Dedifferentiated amniotic fluid mesenchymal stem cell (primary cell): ENCODE data around the gene PRF1.
"Not testable (repeated sequence)": the region's sequence is repeated elsewhere in the genome, so short reads cannot be mapped to it uniquely, and the experiment has no call there.

Experiments used
- DNase-seq: peaks from one replicate; pipeline ENCODE4 v3.0.0-alpha.2; 2016; ENCODE audit errors: extremely low spot score

The PRF1 gene

DNA sequence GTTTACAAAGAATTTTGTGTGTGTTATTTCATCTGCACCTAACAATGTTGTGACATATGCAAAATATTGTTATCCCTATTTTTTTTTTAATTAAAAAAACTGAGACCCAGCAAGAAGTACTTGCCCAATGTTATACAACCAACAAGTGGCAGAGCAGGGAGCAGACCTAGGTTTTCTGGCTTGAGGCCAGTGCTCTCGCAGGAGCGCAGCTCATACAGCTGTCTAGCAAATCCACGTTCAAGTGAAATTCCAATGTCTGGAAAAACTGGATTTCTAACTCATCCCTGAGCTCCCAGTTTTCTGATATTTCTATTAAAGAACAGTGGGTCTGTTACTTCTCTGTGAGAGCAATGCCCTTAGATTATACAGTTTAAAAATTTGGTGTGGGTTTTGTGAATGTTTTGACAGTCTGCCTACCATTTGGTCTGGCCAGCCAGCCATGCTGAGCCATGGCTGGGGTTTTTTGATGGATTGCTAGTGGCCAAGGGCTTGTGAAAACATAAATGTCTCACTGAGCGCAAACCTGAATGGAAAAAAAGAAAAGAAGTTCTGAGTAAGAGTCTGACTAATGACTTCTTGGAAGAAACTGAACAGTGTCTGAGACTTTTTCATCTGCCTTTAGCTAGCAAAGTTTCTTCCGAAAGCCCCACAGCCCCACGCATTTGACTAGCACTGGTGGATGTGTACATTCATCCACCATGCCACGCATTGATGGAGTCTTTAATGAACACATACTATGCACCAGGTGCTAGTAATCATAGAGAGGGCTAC, 15.4 kb upstream of the PRF1 start:
- no peak for DNase-seq

DNA sequence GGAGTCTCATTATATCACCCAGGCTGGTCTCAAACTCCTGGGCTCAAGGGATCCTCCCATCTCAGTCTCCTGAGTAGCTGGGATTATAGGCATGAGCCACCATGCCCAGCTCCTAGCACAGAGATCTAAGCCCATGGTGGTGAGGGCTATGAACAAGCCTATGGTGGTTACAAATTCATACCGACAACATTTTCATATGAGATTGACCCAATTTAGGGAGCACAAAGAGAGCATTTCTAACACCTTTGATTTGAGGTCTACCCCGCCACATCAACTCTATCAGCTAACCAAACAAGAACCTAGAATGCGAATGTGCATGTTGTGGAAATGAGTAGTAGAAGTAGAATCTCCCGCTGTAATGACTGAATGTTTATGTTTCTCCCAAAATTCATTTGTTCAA, 14.2 kb upstream of the PRF1 start:
- no peak for DNase-seq

DNA sequence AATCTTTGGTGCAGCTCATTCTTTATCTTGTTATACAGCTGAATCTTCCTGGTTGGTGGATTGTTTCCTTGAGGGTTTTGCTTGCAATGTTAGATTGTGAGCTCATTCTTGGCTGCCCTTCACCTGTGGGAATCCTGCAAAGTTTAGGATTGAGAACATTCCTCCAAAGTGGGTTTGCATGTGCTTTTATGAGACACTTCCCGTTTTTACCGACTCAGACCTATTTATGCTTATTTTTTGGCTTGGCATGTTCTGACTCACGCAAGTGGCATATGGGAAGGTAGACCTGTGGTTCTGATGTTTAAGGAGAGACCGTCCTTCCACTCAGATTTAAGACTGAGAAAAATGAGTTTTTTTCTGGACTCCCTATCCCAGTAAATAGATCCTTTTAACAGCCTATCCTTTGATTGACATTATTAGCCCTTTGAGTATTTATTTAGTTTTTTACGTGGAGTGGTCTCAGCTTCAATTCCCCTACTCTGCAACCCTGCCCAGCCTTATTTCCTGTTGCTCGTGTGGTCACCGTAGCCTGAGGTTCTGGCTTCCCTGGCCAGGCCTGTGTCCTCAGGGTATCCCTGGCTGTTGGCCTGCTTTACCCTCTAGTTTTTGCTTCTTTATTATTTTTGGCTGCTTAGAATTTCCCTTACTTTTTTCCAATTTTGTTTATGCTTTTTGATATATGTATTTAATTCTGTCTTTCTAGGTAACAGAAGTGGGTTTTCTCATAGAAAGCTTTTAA, 13.4 kb upstream of the PRF1 start:
- no peak for DNase-seq

DNA sequence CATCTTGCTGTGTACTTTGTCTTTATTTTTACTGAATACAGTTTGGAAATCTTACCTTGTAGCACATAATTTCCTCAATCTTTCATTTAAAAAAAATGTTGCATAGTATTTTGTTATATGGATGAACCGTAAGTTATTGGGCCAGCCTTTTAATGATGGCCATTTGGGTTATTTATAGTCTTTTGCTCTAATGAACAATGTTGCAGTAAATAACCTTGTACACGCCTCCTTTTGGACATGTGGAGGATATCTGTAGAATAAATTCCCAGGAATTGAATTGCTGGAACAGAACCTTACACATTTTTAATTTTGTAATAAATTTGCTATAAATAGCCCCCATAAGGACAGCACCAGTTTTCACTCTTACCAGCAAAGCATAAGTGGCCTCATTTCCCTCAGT, 12.7 kb upstream of the PRF1 start:
- no peak for DNase-seq

DNA sequence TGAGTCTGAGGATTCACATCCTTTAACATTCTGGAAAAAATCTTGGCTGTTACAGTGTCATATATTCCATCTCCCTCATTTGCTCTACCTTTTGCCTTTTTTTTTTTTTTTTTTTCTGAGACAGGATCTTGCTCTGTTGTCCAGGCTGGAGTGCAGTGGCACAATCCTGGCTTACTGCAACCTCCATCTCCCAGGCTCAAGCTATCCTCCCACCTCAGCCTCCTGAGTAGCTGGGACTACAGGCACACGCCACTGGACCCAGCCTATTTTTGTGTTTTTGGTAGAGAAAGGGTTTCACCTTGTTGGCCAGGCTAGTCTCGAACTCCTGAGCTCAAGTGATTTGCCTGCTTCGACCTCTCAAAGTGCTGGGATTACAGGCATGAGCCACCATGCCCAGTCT, 11.8 kb upstream of the PRF1 start:
- not testable (repeated sequence) for DNase-seq

DNA sequence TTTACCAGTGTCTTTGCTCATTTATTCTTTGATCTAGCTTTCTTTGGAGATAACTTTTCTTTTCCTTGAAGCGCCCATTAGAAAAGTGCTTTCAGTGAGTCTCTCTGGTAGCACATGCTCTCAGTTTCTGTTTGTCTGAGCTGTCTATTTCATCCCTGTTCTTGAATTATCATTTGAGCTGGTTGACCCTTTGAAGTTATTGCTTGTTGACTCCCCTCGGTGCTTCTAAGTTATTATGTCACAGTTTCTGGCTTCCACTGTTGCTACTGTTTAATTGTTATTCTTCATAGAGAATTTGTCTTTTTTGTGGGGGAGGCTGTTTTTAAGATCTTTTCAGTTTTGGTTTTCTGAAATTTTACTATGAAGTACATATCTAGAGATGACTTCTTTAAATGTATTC, 11.4 kb upstream of the PRF1 start:
- no peak for DNase-seq

DNA sequence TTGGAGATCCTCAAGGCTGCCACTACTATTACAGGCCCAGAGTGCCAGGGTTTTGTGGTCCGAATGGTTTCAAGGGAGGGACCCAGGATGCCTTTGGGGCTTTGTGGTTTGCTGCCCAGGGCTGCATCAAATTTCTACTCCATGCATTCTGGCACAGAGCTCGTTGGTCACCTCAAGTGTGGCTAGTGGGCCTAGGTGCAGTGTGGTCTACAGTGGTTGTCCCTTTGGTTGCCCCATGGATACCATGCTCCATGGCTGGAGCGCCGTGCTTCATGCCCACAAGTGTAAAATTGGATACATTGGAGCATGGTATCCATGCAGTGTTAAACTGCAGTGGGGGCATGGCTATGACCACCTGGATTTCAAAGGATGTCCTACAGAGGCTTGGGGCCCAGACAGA, 5.4 kb upstream of the PRF1 start:
- DNase-seq, result no peak

DNA sequence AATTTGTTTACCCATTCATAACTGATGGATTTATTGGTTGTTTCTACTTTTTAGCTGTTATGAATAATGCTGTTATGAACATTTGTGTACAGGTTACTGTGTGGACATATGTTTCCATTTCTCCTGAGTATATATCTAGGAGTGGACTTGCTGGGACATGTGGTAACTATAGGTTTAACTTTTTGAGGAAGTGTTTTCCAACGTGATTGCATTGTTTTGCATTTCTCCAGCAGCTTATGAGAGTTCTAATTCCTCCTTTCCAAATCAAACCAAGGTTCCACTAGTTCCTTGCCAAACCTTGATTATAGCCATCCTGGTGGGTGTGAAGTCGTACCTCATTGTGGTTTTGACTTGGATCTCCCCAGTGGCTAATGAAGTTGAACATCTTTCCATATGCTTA, 2.6 kb upstream of the PRF1 start:
- DNase-seq, result no peak

DNA sequence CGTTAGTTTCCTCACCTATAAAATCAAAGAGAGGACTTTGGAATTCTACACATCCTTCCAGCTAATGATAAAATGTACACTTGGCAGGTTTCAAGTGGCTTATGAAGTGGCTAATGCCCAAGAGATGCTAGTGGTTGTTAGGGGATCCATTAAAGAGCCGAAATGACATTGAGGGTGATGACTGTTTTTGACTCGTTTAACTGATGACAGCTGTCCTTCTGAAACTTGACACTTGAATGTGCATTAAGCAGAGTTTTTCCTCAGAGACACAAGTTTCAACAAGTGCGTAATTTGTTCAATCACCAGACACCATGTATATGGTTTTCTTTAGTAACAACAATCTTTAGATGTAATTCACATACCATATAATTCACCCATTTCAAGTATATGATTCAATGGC, 1.6 kb upstream of the PRF1 start:
- DNase-seq, result no peak

DNA sequence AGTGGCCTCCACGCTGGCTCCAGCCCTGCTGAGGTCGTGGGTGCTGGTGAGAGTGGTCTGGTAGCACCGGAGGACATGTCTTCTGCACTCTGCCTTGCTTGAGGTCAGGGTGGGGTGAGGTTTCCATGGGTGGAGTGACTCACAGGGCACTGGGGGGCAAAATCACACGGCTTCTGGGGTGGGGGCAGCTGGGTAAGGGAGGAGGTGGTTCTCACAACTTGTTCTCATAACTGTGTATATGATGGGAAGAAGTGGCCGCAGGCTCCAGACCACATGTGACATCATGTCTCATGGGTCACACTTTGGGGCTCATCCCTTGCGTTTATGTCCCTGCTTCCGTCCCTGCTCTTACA, 884 bp upstream of the PRF1 start:
- DNase-seq, result no peak

DNA sequence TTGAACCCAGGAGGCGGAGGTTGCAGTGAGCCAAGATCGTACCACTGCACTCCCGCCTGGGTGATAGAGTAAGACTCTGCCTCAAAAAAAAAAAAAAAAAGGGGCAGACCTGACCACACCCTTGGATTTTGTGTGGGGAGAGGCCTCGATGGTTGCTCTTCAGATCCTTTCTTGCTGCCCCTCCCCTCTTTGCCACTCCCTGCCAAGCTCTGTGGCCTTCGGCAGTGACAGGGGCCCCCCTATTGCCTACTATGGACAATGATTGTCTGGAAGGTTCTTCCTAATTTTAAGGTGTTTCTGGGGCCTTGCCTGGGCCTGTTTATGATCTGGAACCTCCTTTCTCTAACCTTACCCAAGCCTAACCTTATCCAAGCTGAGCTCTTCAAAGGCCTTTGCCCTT, 795 bp downstream of the PRF1 start:
- no peak for DNase-seq

DNA sequence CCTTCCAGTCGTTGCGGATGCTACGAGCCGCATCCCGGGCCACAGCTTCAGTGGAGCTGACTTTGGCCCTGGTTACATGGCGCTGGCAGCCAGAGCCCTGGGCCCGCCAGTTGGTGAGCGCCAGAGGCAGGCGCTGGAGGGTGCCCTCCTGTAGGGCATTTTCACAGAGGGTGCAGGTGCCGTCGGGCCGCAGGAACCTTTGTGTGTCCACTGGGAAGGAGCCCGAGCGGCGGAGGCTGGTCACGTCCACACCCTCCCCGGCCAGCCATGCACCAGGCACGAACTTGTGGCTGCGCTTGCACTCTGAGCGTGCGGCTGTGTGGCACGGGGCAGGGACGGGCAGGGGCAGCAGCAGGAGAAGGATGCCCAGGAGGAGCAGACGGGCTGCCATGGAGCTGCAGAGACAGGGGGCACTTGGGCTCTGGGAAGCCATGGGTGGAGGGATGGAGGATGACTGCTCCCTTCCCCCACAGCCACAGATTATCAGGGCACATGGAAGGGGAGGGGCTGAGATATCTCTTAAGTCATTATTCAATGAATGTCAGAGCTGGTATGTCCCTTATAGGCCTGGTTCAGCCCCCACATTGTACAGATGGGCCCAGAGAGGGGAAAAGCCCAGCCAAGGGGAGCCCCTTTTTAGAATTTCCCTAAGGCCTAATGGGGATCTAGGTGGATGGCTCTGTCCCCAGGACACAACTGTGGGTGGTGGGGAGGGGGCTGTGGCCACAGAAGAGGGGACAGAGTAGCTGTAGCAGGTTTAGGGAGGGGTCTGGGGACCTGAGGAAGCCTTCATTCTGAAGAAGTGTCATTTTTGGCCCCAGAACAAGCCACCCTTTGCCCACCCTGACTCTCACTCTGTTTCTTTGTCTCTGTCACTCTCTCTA, 1.8 kb downstream of the PRF1 start:
- DNase-seq, result no peak

DNA sequence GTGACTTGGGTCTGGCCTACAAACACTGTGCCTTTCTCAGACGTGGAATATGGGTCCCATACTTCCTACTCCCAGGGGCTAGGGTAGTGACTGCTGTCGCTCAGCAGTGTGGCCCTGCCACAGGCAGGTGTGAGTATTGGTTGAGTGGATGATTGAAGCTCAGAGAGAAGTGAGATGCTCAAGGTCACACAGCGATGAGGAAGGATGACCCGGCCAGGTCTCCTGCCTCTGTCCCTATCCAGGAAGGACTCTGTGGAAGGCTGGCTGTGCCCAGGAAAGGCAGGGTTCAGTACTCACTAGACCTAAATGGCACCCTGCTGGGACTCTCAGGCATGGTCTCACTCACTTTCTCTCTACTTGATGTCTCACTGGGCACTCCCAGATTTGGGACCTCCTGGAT, 2.8 kb downstream of the PRF1 start:
- DNase-seq, result no peak

DNA sequence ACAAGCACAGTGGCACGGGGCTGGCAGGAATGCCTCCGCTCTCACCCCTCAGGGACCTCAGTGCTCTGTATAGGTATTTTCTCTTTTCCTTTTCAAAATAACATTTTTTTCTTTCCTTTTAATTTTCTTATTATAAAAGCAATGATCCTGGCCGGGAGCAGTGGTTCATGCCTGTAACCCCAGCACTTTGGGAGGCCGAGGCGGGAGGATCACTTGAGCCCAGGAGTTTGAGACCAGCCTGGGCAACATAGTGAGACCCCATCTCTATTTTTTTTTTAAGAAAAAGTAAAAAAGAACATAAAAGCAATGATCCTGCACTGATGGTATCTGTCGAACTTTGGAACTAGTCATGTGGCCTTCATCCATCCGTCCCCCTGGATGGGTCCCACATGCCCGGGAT, 3.2 kb downstream of the PRF1 start:
- no peak for DNase-seq

DNA sequence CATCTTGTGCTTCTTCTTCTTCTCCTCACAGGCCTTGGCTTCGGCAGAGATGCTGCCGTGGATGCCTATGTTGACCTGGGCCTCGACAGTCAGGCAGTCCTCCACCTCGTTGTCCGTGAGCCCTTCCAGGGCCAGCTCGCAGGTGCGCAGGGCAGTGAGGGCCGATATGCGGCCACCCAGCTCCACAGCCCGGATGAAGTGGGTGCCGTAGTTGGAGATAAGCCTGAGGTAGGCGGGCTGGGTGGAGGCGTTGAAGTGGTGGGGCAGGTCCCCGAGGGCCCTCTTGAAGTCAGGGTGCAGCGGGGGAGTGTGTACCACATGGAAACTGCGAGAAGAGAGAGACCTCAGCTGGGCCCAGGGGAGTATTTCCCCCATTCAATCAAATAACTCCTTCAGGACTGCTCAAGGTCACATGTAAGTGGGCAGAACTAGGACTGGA, 3.7 kb downstream of the PRF1 start:
- DNase-seq, result no peak

DNA sequence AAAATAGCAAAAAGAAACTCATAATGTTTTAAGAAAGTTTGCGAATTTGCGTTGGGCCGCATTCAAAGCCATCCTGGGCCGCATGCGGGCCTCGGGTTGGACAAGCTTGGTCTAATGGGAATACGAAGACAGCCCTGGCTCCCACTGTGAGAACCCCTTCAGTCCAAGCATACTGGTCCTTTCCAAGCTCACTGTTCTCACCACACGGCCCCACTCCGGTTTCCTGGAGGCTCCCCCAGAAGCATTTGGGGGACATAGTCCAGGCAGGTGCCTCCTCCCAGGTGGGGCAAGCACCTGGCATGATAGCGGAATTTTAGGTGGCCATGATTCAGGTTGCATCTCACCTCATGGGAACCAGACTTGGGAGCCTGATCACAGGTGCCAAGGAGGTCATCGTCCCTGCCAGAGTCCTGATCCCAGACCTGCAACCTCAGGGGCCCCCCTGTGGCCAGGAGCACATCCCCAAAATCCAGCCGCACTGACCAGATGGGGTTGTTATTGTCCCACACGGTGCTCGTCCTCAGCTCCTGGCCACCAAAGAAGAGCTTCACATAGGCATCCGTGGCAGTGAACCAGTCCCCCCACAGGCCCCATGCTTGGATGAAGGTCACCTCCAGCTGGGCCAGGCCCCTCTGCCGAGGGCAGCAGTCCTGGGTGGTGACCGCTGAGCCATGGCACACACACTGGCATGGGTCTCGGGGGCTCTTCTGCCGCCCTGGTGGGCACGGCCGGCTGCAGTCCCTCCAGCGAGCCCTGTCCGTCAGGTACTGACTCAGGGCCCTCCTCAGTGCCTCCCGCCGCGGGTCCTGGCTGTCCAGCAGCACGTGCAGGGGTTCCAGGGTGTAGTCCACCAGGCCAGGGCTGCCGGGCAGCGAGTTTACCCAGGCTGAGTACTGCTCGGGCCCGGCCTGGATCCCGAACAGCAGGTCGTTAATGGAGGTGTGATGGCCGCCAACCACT, 4.4 kb downstream of the PRF1 start:
- no peak for DNase-seq

DNA sequence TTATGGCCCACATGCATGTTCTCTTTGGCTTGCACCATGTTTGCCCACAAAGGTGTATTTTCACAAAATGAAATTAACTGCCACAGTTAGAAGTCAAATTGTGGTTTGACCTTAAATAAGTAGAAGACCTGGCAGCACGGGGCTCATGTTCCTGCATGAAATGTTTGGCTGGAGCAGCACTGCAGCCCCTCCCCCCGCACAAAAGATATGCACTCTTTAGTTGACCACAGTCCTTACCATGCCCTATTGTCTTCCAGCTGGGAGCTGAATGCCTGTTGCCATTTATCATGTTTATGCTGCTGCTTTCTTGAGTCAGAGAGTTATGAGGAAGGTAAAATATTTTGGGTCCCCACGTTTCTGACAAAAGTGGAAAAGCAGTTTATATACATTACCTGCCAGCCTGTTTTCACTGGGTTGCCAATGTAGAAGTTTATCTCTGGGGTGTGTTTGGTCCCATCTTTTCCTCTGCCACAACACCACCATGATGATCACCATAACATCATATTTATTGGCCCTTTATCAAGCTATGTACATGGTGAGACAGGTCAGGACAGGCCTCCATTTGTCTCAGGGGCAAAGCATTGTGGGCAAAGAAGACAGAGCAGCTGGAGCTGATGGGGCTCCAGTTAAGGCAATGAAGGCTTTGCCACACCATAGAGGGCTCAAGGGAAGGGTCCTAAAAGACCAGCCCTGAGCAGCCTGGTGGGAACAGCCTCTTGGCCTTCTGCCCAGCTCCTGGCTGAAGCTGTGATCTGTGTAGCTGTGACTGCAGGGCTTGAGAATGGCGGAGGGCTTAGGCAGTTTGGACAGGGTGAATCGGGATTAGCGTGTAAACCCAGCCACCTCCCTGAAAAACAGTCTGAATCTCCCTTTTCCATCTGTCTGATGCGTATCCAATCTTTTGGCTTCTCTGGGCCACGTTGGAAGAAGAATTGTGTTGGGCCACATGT, 5.4 kb downstream of the PRF1 start:
- no peak for DNase-seq

DNA sequence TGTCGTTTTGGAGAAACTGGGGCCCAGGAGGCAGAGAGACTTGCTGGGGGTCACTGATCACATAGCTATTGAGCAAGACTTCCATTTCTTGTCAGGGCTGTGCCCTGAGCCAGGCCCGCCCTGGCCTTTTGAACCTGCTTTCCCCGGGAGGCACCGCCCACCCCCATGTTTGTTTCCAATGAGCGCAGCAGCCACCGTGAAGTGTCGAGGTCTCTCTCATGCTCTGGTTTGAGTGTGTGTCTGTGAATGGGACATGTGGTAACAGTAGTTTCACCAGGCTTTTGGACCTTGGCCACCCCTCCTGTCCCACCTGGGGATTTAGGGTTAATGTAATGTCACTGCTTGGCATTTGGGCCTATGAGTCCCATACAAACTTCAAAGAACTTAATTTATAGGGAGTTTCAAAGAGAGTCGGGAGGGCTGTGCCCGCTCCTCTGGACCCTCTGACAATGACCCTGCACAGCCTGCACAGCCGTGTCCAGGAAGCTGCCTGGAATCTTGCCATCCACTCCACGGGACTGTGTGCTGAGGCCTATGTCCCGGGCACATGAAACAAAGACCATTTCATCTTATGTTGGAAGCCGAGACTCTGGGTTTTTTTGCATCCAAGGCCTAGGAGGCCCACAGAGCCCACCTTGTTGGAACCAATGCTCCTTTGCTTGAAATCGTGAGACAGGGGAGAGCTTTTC, 6.3 kb downstream of the PRF1 start:
- no peak for DNase-seq

DNA sequence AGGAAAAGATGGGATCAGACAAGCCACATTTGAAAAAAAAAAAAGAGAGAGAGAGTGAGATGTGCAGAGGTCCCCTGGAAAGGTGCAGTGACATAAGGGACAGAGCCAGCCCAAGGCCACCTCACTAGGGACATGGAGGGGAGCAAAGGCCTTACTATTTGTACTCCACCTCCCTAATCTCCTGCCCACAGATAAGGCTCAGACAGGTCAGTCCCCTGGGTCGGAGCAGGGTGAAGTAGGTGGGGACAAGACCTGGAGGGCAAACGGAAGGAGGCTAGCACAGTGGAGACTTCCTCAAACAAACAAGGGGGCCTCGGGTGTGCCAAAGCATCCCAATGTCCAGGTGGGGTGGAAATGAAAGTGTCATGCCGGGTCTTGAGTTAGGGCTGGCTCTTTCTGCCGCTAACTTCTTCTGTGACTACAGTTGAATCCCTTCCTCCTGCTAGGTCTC, 7.0 kb downstream of the PRF1 start:
- no peak for DNase-seq

DNA sequence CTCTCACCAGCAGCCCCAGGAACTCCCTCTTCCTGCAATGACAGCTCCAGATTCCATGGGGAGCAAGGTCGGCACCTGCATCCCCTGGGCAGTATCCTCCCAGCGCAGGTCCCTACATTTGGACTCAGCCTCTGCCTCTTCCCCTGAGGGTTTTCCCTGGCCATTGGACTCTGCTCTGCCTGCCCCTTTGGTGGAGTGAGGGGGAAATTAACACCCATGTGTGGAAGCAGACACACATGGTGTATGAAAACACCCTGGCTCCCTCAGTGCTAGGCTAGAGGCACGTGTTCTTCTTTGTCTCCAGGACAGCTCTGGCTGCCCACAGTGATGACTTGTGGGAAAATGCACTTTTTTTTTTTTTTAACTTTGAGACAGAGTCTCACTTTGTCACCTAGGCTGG, 8.4 kb downstream of the PRF1 start:
- DNase-seq, result no peak
